ENCODE results near the gene ITIH4.

ITIH4 gene

GRCh38 chr3:52801839-52802238 is 28.6 kb downstream of the ITIH4 start:
- TF ChIP-seq CTCF (conservative IDR thresholded peaks at IDR 0.05; ENCODE audit: low read length) (no peak), EZH2phosphoT487 (IDR thresholded peaks at IDR 0.05; ENCODE audit: borderline replicate concordance) (no peak)
- Histone ChIP-seq H3K4me2 (ENCODE audit: low read depth, low read length, poor library complexity, severe bottlenecking) (no peak overlapping the region), H3K9me3 (ENCODE audit: insufficient read depth, low read depth, low read length) (no peaks in the 10 kb centered on the region), H3K9ac (ENCODE audit: low read depth, low read length, poor library complexity, severe bottlenecking) (no peak overlapping the region), H4K20me1 (ENCODE audit: insufficient read depth, low read length, poor library complexity, severe bottlenecking) (no peaks in the 10 kb centered on the region), H3F3A (ENCODE audit: low read depth) (no peaks in the 10 kb centered on the region), H3K79me2 (ENCODE audit: insufficient read depth, low read length) (no peaks in the 10 kb centered on the region), H3K9me2 (replicated peaks; ENCODE audit: low read depth, low read length) (no peaks in the 10 kb centered on the region), H3K36me3 (ENCODE audit: insufficient read depth, low read length) (no peaks in the 10 kb centered on the region), H3K27me3 (ENCODE audit: insufficient read depth, low read length, poor library complexity, severe bottlenecking) (no peaks in the 10 kb centered on the region), H3K4me1 (ENCODE audit: insufficient read depth, low read length, poor library complexity, severe bottlenecking) (no peaks in the 10 kb centered on the region), H2AFZ (ENCODE audit: low read length) (no peak overlapping the region), H3K4me3 (ENCODE audit: low read length, poor library complexity, severe bottlenecking) (no peak overlapping the region)

GRCh38 chr3:52800079-52800478 is 30.4 kb downstream of the ITIH4 start:
- Histone ChIP-seq H3K9ac (ENCODE audit: low read depth, low read length, poor library complexity, severe bottlenecking) (no peak overlapping the region), H3K9me3 (ENCODE audit: insufficient read depth, low read depth, low read length) (no peaks in the 10 kb centered on the region), H3K4me1 (ENCODE audit: insufficient read depth, low read length, poor library complexity, severe bottlenecking) (no peaks in the 10 kb centered on the region), H4K20me1 (ENCODE audit: insufficient read depth, low read length, poor library complexity, severe bottlenecking) (no peaks in the 10 kb centered on the region), H3K36me3 (ENCODE audit: insufficient read depth, low read length) (no peaks in the 10 kb centered on the region), H3K27me3 (ENCODE audit: insufficient read depth, low read length, poor library complexity, severe bottlenecking) (no peaks in the 10 kb centered on the region), H3F3A (ENCODE audit: low read depth) (no peaks in the 10 kb centered on the region), H3K4me2 (ENCODE audit: low read depth, low read length, poor library complexity, severe bottlenecking) (no peak overlapping the region), H3K9me2 (replicated peaks; ENCODE audit: low read depth, low read length) (no peaks in the 10 kb centered on the region), H3K79me2 (ENCODE audit: insufficient read depth, low read length) (no peaks in the 10 kb centered on the region), H3K4me3 (ENCODE audit: low read length, poor library complexity, severe bottlenecking) (no peak overlapping the region), H2AFZ (ENCODE audit: low read length) (no peak overlapping the region)
- TF ChIP-seq EZH2phosphoT487 (IDR thresholded peaks at IDR 0.05; ENCODE audit: borderline replicate concordance) (no peak), CTCF (conservative IDR thresholded peaks at IDR 0.05; ENCODE audit: low read length) (no peak)

- Histone ChIP-seq H4K20me1 (ENCODE audit: insufficient read depth, low read length, poor library complexity, severe bottlenecking) (no peaks in the 10 kb centered on the region), H2AFZ (ENCODE audit: low read length) (no peak overlapping the region), H3K27me3 (ENCODE audit: insufficient read depth, low read length, poor library complexity, severe bottlenecking) (no peaks in the 10 kb centered on the region), H3K36me3 (ENCODE audit: insufficient read depth, low read length) (no peaks in the 10 kb centered on the region), H3K9ac (ENCODE audit: low read depth, low read length, poor library complexity, severe bottlenecking) (no peak overlapping the region), H3K9me3 (ENCODE audit: insufficient read depth, low read depth, low read length) (no peaks in the 10 kb centered on the region), H3K4me2 (ENCODE audit: low read depth, low read length, poor library complexity, severe bottlenecking) (no peak overlapping the region), H3K4me3 (ENCODE audit: low read length, poor library complexity, severe bottlenecking) (no peak overlapping the region), H3F3A (ENCODE audit: low read depth) (no peaks in the 10 kb centered on the region), H3K79me2 (ENCODE audit: insufficient read depth, low read length) (no peaks in the 10 kb centered on the region), H3K9me2 (replicated peaks; ENCODE audit: low read depth, low read length) (no peaks in the 10 kb centered on the region), H3K4me1 (ENCODE audit: insufficient read depth, low read length, poor library complexity, severe bottlenecking) (no peaks in the 10 kb centered on the region)
- TF ChIP-seq CTCF (conservative IDR thresholded peaks at IDR 0.05; ENCODE audit: low read length) (peak; percentile 83), EZH2phosphoT487 (IDR thresholded peaks at IDR 0.05; ENCODE audit: borderline replicate concordance) (no peak)
These were observed 31.4 kb downstream of the ITIH4 start for GRCh38 chr3:52798978-52799476.
